Spinal cord (tissue), 10 donors: ENCODE data around the gene KLHL22. TPM values are rescaled to one million over a fixed set of nuclear protein-coding genes. Genes with fewer than 3 reads are reported as not detected.
"Not testable (repeated sequence)": the region's sequence is repeated elsewhere in the genome, so short reads cannot be mapped to it uniquely, and the experiment has no call there.

Experiments used
- DNase-seq, 6 donors: peaks; one replicate each; pipeline versions ENCODE4 v3.0.0 to v3.0.0-alpha.2; 2013 to 2015; ENCODE audit warnings: low spot score in 6 of 6, low read depth in 4 of 6
- H3K27ac ChIP-seq: one replicate; pipeline ENCODE4 v1.5.1; 2013; ENCODE audit warnings: low read depth, low read length, control low read depth
- H3K27me3 ChIP-seq: one replicate; pipeline ENCODE4 v1.6.1; 2013; ENCODE audit warnings: low read length; ENCODE audit not compliant: control insufficient read depth, insufficient read depth
- H3K36me3 ChIP-seq: one replicate; pipeline ENCODE4 v1.6.1; 2013; ENCODE audit warnings: low read length; ENCODE audit not compliant: control insufficient read depth, insufficient read depth
- H3K4me1 ChIP-seq: one replicate; pipeline ENCODE4 v1.6.1; 2013; ENCODE audit warnings: low read length; ENCODE audit not compliant: control insufficient read depth, insufficient read depth
- H3K4me3 ChIP-seq: one replicate; pipeline ENCODE4 v1.5.1; 2013; ENCODE audit warnings: low read depth, low read length, control low read depth
- H3K9me3 ChIP-seq: one replicate; pipeline ENCODE4 v1.6.1; 2013; ENCODE audit warnings: low read length; ENCODE audit not compliant: control insufficient read depth, insufficient read depth
- WGBS: methylation state at CpG from one replicate; pipeline ENCODE4 v1.1.5; 2013; ENCODE audit warnings: missing lambda C conversion rate; ENCODE audit not compliant: insufficient coverage; 5-methylcytosine and 5-hydroxymethylcytosine counted together
- polyA plus RNA-seq, 2 donors: library from polyadenylated mRNA; unstranded; fragments of 120-200 nt; gene quantifications; one replicate each; pipeline ENCODE4 v1.2.1, GENCODE V29; 2013; ENCODE audit not compliant: insufficient read length in 2 of 2
- total RNA-seq, 2 donors: library from RNA; depleted of rRNA in 1 of 2; stranded (reverse); fragments of 120-200 nt in 1 of 2; fragments of >200 nt in 1 of 2; gene quantifications; one replicate each; pipeline versions ENCODE4 v1.2.3 to v1.2.4, GENCODE V29; 2013 to 2014
- donor health status: healthy.

Gene KLHL22
- total and polyA plus RNA-seq, 4 donors, result 40.8 to 68.4 (median 52.3) TPM

DNA sequence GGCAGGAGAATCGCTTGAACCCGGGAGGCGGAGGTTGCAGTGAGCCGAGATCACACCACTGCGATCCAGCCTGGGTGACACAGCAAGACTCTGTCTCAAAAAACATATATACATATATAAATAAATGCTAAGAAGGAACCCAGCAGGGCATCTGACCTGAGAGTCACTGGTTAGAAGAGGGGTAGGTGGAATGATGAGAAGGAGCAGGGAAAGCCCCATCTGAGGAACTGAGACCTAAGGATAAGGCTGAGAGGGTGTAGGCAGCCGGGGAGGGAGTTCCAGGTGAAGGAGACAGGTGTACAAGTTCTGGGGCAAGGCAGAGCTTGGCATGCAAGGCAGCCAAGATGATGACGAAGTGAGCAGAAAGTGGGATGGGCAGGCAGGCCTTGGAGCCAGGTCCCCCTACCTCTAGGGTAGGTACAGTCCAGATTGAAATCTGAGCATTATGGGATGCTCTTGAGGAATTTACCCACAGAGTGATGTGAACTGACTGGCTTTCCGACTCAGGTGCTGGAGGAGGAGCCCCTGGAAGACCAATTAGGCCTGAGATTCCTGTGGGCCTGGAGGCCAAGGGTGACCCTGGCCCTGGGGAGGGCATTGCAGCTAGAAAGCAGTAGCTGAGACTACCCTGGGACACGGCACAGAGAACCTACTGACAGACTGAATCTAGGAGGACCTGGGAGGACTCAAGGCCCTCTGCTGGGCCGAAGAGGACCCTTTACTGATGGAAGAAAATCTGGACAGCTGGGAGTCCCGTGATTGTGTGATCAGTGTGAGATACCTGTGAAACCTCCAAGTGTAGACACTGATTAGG lies 22.8 kb downstream of the KLHL22 start:
- WGBS, result 93% methylated on average over 6 of the region's 11 CpGs
- Histone ChIP-seq H3K4me3 (no peak overlapping the region), H3K9me3 (no peaks in the 10 kb centered on the region), H3K27me3 (no peaks in the 10 kb centered on the region), H3K36me3 (peaks cover 37% of the 10 kb centered on the region), H3K4me1 (no peaks in the 10 kb centered on the region), H3K27ac (no peak overlapping the region)
- no peak for DNase-seq

GRCh38 chr22:20471126-20471833 lies 24.3 kb downstream of the KLHL22 start:
- no peak for DNase-seq
- Histone ChIP-seq H3K4me3 (no peak overlapping the region), H3K9me3 (no peaks in the 10 kb centered on the region), H3K36me3 (peaks cover 45% of the 10 kb centered on the region), H3K27ac (no peak overlapping the region), H3K27me3 (no peaks in the 10 kb centered on the region), H3K4me1 (no peaks in the 10 kb centered on the region)
- 83% methylated on average over 6 of the region's 9 CpGs for WGBS

- H3K4me3 ChIP-seq, H3K27ac ChIP-seq, H3K4me1 ChIP-seq, H3K27me3 ChIP-seq, H3K9me3 ChIP-seq, DNase-seq: not testable (repeated sequence)
- 86% methylated on average over 1 of the region's 2 CpGs for WGBS
- peaks cover 49% of the 10 kb centered on the region for H3K36me3 ChIP-seq
These were observed 25.1 kb downstream of the KLHL22 start for GRCh38 chr22:20470525-20470924.

GRCh38 chr22:20469110-20469868 lies 26.3 kb downstream of the KLHL22 start:
- H3K27me3 ChIP-seq, result no peaks in the 10 kb centered on the region
- H3K27ac ChIP-seq, result no peak overlapping the region
- no peak for DNase-seq
- WGBS, result 90% methylated on average over 5 of the region's 6 CpGs
- no peaks in the 10 kb centered on the region for H3K9me3 ChIP-seq
- H3K4me3 ChIP-seq, result no peak overlapping the region
- H3K4me1 ChIP-seq, result no peaks in the 10 kb centered on the region
- peaks cover 61% of the 10 kb centered on the region for H3K36me3 ChIP-seq

GRCh38 chr22:20466659-20467379 lies 28.8 kb downstream of the KLHL22 start:
- 67% methylated on average over 3 of the region's 3 CpGs for WGBS
- H3K4me1 ChIP-seq, result peaks cover 6% of the 10 kb centered on the region
- no peak for DNase-seq
- H3K9me3 ChIP-seq, result no peaks in the 10 kb centered on the region
- H3K4me3 ChIP-seq, result no peak overlapping the region
- no peak overlapping the region for H3K27ac ChIP-seq
- H3K27me3 ChIP-seq, result no peaks in the 10 kb centered on the region
- H3K36me3 ChIP-seq, result peaks cover 62% of the 10 kb centered on the region

DNA sequence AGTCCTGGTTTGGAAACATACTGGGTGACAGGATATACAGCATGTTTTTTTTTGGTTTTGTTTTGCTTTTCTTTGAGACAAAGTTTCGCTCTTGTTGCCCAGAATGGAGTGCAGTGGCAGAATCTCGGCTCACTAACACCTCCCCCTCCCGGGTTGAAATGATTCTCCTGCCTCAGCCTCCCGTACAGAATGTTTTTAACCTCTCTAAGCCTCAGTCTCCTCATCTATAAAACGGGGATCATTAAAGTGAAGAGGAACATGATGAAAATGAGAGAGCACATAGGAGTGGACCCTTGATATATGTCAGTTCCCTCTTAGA lies 29.9 kb downstream of the KLHL22 start:
- H3K27me3 ChIP-seq, result no peaks in the 10 kb centered on the region
- DNase-seq, result no peak
- no peaks in the 10 kb centered on the region for H3K9me3 ChIP-seq
- no peak overlapping the region for H3K27ac ChIP-seq
- peaks cover 55% of the 10 kb centered on the region for H3K36me3 ChIP-seq
- H3K4me3 ChIP-seq, result no peak overlapping the region
- peaks cover 6% of the 10 kb centered on the region for H3K4me1 ChIP-seq
- WGBS, result no CpG with 5 or more reads among the region's 5 CpGs

DNA sequence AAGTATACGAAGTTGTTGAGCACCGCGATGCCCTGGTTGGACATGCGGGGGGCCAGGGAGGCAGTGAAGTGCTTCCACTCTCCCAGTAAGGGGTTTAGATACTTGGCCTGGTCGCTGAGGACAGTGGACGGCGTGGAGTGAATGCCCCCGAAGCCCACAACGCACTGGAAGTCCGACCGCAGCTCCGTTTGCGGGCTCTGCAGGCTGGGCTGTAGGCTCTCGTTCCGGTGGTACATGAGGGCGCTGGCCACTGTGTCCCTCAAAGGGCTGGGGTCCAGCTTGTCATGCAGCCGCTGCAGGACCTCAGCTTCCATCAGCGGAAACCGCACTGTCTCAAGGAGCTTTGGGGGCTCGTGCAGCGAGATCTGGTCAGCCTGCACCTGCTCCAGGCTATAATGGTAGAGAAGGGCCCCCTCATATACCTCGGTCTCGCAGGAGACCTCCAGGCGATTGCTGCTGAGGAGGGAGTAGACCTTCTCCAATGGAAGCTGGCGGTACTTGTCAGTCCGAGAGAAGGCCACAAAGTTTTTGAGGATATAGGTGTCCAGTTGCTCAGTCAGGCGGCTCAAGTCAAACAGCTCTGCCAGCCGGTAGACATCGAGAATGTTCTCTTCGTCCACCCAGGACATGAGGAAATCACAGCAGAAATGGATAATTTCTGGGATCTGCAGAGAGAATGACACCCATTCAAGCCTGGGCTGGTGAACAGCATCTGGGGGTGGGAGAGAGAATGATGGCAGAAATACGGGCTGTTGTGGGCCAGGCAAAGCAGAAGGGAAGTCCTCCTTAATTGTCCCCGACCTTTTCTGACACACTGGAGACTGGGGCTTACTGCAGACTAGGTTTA lies 30.5 kb downstream of the KLHL22 start:
- H3K36me3 ChIP-seq, result peaks cover 49% of the 10 kb centered on the region
- H3K4me1 ChIP-seq, result peaks cover 6% of the 10 kb centered on the region
- no peaks in the 10 kb centered on the region for H3K9me3 ChIP-seq
- H3K27me3 ChIP-seq, result no peaks in the 10 kb centered on the region
- WGBS, result 95% methylated on average over 31 of the region's 32 CpGs
- H3K27ac ChIP-seq, result no peak overlapping the region
- DNase-seq, result no peak
- H3K4me3 ChIP-seq, result no peak overlapping the region

GRCh38 chr22:20464096-20464614 lies 31.4 kb downstream of the KLHL22 start:
- Histone ChIP-seq H3K36me3 (peaks cover 51% of the 10 kb centered on the region), H3K27me3 (no peaks in the 10 kb centered on the region), H3K9me3 (no peaks in the 10 kb centered on the region), H3K4me1 (peaks cover 6% of the 10 kb centered on the region), H3K4me3 (no peak overlapping the region), H3K27ac (no peak overlapping the region)
- WGBS, result 88% methylated on average over 9 of the region's 11 CpGs
- DNase-seq, result no peak
